Measurements from ENCODE around the gene CHRDL2. TPM values are rescaled to one million over a fixed set of nuclear protein-coding genes. Genes with fewer than 3 reads are reported as not detected.

CHRDL2 gene
- total RNA-seq, 4 donors from 2014 or later = 0.19 to 0.97 TPM; not detected in 2

DNA sequence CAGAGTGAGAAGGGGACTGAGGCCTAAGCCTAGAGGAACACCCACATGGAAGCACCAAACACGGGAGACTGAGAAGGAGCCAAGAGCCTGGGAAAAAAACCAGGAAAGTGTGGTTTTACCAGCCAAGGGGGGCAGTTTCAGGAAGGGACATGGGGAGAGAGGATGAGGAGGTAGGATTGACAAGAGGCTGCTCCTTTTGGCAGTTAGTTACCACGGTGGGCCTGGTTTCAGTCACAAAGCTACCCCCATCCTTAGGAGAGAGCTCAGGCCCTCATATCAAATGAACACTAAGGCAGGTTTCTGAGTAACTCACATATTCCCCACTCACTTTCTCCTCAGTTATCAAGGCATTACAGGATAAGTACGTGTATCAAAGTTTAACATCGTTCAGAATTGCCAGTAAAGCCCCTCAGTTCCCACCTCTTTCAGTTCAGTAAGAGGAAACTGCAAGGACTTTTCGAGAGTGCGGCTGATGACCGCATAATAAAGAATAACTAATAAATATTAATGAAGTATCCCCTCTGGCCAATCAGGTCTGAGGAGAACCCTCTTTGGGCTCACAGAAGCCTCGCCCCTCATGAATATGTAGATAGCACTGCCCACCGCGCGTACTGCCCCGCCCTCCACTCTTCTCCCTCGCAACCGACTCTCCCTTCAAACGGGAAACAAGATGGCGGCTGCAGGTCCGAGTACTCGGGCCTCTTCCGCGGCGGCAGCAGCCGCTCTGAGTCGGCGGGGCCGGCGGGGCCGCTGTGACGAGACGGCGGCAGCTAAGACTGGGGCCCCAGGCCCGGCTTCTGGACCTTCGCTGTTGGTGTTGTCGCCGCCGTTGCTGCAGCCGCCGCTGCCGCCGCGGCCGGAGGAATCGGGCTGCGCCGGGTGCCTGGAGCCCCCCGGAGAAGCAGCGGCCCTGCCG, 17.2 kb upstream of the CHRDL2 start, which contains the start of gene RNF169:
Gene RNF169 (plus strand): TSS at position 639 of the 916 bp plus-strand sequence. CDS start 32 bp downstream, at position 671.
- peak; percentile 87 for DNase-seq
- WGBS, 2 donors = 3 to 6% methylated on average over 8 to 13 of the region's 47 CpGs
- H3K4me1 ChIP-seq = peaks cover 12 to 54% (median 22%) of the 10 kb centered on the region in 3 donors
- peak within 1 kb of the TSS; percentile 89 to 99 (median 99) for H3K27ac ChIP-seq
- TF ChIP-seq, protein P1, sequence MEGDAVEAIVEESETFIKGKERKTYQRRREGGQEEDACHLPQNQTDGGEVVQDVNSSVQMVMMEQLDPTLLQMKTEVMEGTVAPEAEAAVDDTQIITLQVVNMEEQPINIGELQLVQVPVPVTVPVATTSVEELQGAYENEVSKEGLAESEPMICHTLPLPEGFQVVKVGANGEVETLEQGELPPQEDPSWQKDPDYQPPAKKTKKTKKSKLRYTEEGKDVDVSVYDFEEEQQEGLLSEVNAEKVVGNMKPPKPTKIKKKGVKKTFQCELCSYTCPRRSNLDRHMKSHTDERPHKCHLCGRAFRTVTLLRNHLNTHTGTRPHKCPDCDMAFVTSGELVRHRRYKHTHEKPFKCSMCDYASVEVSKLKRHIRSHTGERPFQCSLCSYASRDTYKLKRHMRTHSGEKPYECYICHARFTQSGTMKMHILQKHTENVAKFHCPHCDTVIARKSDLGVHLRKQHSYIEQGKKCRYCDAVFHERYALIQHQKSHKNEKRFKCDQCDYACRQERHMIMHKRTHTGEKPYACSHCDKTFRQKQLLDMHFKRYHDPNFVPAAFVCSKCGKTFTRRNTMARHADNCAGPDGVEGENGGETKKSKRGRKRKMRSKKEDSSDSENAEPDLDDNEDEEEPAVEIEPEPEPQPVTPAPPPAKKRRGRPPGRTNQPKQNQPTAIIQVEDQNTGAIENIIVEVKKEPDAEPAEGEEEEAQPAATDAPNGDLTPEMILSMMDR (IDR thresholded peaks at IDR 0.05) = no peak
- TF ChIP-seq POLR2A (IDR thresholded peaks at IDR 0.05) = peak in 3 of 4 donors; percentile 49 to 75 (median 64)
- H3K36me3 ChIP-seq = no peaks in the 10 kb centered on the region
- H3K4me3 ChIP-seq = peak within 1 kb of the TSS; percentile 71 to 96 (median 88)
- no peaks in the 10 kb centered on the region for H3K9me3 ChIP-seq
- H3K27me3 ChIP-seq = no peaks in the 10 kb centered on the region
- intact Hi-C loops (cut with DNase I) = no loop called here

DNA sequence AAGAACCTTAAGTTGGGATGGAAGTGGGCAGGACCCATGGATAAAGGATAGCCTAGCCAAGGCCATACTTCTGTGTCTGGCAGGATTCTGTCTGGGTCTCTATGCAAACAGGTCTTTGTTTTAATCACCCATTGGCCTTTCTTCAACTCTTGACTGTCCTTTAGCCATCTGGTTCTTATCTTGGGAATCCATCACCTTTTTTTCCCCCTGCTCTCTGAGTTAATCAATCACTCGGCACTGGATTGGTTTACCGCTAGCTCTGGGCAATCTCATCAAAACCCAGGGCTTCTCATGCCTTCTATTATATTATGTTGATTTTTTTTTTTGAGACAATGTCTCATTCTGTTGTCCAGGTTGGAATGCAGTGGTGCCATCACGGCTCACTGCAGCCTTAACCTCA, 15.6 kb upstream of the CHRDL2 start:
- Histone ChIP-seq H3K27me3 (no peaks in the 10 kb centered on the region), H3K9me3 (no peaks in the 10 kb centered on the region), H3K4me1 (peaks cover 7 to 40% (median 22%) of the 10 kb centered on the region in 3 donors), H3K36me3 (no peaks in the 10 kb centered on the region), H3K4me3 (no peak overlapping the region), H3K27ac (no peak overlapping the region)
- no peak for DNase-seq
- intact Hi-C loops (cut with DNase I) = no loop called here
- 95 to 100% methylated on average over 2 to 3 of the region's 3 CpGs for WGBS, 2 donors
- TF ChIP-seq POLR2A (IDR thresholded peaks at IDR 0.05) = no peak
- TF ChIP-seq, protein P1 (IDR thresholded peaks at IDR 0.05) = no peak

DNA sequence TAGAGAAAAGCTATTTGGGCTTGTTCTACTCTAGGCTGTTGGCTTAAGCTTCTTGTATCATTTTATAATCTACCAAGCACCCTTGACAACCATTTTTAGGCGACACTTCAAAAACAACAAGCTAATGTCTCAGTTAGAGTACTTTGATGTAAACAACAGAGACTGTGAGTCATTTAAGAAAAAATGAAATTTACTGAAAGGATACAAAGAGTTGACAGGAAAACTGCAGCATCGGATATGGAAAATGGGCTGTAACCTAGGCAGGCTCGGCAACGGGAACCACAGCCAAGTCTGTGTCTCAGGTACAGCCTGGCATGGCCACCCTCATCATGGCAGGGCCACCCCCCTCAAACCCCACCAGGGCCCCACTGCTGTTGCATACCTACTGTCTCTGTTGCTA, 13.1 kb upstream of the CHRDL2 start:
- intact Hi-C loops (cut with DNase I) = no loop called here
- no peaks in the 10 kb centered on the region for H3K9me3 ChIP-seq
- no peak for TF ChIP-seq POLR2A (IDR thresholded peaks at IDR 0.05)
- TF ChIP-seq, protein P1 (IDR thresholded peaks at IDR 0.05) = no peak
- no peak overlapping the region for H3K27ac ChIP-seq
- H3K4me3 ChIP-seq = no peak overlapping the region
- no peak for DNase-seq
- H3K4me1 ChIP-seq = peaks cover 7 to 21% (median 8%) of the 10 kb centered on the region in 3 donors
- no peaks in the 10 kb centered on the region for H3K36me3 ChIP-seq
- no peaks in the 10 kb centered on the region for H3K27me3 ChIP-seq
- WGBS, 2 donors = 39 to 50% methylated on average over 4 of the region's 4 CpGs

DNA sequence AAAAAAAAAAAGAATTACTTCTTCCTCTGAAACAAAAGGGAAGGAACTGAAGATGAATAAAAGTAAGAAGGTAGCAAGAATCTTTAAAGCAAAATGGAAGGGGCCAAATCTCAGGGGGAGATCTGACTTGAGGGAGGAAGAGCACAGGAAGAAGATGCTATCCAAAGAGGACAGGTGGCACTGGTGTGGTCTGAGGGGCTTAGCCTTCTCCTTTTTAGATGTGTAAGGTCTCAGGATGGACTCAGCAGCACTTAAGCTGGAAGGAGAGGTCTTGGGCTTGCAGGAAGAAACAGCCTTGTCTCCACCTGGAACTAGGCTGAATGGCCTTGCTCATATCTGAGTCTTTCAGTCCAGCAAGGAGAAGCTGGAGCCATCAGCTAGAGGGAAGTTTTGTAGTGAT, 12.4 kb upstream of the CHRDL2 start:
- TF ChIP-seq, protein P1 (IDR thresholded peaks at IDR 0.05) = no peak
- no peak for TF ChIP-seq POLR2A (IDR thresholded peaks at IDR 0.05)
- Histone ChIP-seq H3K27me3 (no peaks in the 10 kb centered on the region), H3K27ac (no peak overlapping the region), H3K4me1 (peaks cover 7 to 19% (median 8%) of the 10 kb centered on the region in 3 donors), H3K4me3 (no peak overlapping the region), H3K36me3 (no peaks in the 10 kb centered on the region), H3K9me3 (no peaks in the 10 kb centered on the region)
- DNase-seq = no peak
- intact Hi-C loops (cut with DNase I) = no loop called here

DNA sequence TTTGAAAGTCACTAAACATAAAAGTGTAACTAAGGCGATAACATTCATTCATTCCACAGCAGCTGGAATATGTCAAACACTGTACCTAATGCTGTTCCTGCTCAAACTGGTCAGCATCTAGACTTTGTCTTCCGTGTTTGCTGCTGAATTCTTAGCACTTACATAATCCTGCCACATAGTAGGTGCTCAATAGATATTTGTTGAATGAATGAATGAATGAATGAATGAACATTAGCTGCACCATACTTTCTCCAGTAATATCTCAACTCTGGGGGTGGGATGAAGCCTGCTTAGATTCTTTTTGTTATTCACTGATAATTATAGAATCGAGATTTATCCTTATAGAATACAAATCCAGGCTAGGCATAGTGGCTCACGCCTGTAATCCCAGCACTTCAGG, 10.8 kb upstream of the CHRDL2 start:
- H3K9me3 ChIP-seq = no peaks in the 10 kb centered on the region
- H3K27me3 ChIP-seq = no peaks in the 10 kb centered on the region
- H3K27ac ChIP-seq = no peak overlapping the region
- DNase-seq = no peak
- no peak for TF ChIP-seq POLR2A (IDR thresholded peaks at IDR 0.05)
- TF ChIP-seq, protein P1 (IDR thresholded peaks at IDR 0.05) = no peak
- H3K36me3 ChIP-seq = no peaks in the 10 kb centered on the region
- intact Hi-C loops (cut with DNase I) = no loop called here
- H3K4me3 ChIP-seq = no peak overlapping the region
- WGBS, 2 donors = 78 to 81% methylated on average over 3 to 4 of the region's 4 CpGs
- H3K4me1 ChIP-seq = peaks cover 0 to 6% (median 0%) of the 10 kb centered on the region in 3 donors
